Measurements from ENCODE around the gene EGFL7.

DNA sequence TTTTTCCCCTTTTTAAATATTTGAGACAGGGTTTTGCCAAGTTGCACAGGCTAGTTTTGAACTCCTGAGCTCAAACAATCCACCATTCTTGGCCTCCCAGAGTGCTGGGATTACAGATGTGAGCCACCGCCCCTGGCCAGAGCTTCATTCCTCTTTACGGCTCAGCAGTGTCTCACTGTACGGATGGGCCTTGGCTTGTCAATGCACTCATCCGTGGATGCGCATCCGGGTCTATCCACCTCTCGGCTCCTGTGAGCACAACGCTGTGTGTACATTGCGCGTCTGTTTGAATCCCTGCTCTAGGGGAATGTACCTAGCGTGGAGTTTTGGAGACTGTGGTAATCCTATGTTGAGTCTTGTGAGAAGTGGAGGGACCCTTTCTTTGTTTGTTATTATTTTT lies 10.9 kb upstream of the EGFL7 start:
- TF ChIP-seq CTCF (IDR thresholded peaks at IDR 0.05) (no peak), POLR2A (IDR thresholded peaks at IDR 0.05) (no peak)
